HG02938 (cell line): Measurements from ENCODE around the gene HIVEP3.

ENCODE experiments used
- ATAC-seq: cut with Tn5 transposase; IDR thresholded peaks from one replicate; pipeline ENCODE4 v1.9.1; 2021; ENCODE audit warnings: mild to moderate bottlenecking, moderate library complexity; ENCODE audit not compliant: unreplicated experiment

Gene HIVEP3

DNA sequence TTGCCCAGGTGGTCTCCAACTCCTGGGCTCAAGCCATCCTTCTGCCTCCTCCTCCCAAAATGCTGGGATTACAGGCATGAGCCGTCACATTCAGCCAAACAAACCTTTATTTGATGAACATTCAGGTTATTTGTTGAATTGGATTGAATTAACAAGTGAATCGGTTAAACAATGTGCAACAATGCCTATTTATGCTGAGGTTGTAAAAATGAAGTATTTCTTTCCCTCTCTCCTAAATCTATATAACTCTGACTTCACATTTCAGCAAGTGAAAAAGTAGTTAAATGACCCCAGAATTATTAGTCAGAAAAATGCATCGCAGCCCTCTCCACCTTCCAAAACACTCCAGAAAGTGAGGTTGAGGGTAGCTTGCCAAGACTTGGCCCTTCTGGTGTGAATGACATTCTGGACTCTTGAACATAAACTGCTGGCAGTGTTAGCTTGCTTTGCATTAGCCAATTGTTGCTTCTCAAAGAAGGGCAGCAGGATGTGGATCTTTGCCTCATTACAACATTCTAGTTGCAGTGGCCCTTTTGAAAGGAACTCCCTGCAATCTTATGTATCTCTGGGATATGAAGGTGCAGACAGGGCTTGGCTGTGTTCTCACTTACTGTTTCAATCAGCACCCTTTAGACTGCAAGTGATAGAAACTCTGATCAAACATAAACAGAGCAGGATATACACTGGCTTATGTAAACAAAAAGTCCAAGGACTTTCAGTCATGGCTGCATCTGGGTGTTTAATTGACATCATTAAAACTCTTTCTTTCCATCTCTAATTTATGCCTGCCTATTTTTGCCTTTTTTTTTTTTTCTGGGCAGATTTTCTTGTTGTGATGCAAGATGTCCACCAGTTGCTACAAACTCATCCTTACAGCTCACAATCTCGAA is 456.7 kb downstream of the HIVEP3 start:
- ATAC-seq = no peak

DNA sequence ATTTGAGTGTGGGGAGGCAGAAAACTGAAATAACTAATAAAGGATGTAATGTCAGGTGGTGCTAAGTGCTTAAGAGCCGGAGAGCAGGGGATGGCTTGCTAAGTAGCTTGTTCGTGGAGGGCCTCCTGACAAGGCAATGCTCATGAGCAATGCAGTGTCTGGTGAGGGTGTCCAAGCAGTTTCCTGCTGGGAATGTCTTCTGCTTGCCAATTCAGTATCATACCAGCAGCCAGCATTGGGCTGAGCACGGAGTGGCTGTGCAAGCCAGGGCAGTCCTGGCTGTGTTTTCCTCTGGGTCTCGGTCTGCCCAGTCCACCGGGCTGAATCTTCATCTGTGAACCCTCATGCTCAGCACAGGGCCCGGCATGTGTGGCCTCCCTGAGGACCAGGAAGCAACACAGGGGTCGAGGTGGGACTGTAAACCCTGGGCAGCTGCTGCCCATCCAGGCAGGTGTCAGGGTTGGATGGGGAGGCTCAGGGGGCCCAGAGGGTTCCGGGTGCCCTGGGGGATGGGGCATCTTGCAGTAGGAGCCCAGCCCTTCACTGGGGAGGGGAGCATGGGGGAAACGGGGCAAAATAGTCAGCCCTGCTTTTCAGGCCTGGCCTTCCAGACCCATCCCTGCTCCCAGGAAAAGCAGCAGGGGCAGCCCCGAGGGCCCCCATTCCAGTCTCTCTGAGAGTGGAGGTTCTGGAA is 461.7 kb downstream of the HIVEP3 start:
- no peak for ATAC-seq
